ENCODE results near the gene SUPV3L1.
"Not testable (repeated sequence)": the region's sequence is repeated elsewhere in the genome, so short reads cannot be mapped to it uniquely, and the experiment has no call there.

The SUPV3L1 gene

DNA sequence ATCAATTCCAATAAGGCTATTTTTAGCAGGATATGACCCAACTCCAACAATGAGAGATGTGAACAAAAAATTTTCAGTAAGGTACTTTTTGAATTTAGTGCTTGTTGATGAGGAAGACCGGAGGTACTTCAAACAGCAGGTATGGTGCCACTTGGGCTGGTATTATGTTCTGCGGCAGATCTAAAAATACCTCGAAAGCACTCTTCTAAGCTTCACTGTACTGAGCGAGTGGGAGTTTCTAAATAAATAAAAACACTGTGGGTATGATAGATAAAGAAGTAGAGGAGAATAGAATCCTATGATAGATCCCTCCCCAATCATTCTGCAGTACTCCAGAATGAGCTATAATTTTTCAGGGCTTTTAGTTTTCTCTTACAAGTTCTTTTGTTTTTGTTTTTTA is 11.5 kb upstream of the SUPV3L1 start:
- no peak for DNase-seq (ENCODE audit: low read depth)
- H3K36me3 ChIP-seq (ENCODE audit: control insufficient read depth, insufficient read depth, low read length, severe bottlenecking) = peaks cover 76% of the 10 kb centered on the region
- H3K4me3 ChIP-seq (ENCODE audit: low read length) = no peak overlapping the region
- no peaks in the 10 kb centered on the region for H3K9me3 ChIP-seq (ENCODE audit: control insufficient read depth, low read length)
- H3K4me1 ChIP-seq (ENCODE audit: control insufficient read depth, insufficient read depth, low read length) = peaks cover 7% of the 10 kb centered on the region
- no peak overlapping the region for H3K9ac ChIP-seq (ENCODE audit: low read length)
- no peaks in the 10 kb centered on the region for H3K27me3 ChIP-seq (replicated peaks; ENCODE audit: control insufficient read depth, insufficient read depth, low read length)

DNA sequence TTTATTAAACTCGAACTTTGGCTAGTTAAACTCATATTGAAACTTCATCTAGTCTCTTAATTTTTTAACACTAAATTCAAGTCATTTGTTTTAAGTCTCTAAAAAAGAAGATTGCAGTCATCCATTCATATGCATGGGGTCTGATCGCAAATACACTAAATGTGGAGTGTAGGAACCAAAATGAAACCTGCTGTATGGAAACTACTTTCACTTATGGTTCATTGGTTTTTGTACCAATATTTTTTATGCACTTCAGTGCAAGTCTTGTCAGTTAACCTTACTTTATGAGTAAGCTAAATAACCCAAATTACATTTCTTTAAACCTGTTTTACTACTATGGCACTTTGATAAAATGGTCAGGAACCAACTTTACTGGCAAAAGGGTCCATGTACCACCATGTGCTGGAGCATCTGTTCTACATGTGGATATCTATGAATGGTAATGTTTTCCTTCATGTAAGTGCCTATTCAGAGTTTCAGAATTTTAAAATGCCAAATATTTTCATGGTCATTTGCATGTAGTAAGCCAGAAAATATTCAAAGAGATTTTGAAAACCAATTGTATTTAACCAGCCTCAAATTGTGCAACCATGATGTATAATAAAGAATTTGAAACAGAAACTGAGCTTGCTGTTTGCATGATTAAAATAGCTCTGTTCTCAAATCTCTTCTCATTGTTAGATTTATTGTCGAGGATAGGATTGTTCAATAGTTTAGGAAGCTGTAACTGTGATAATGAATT is 7.6 kb upstream of the SUPV3L1 start:
- Histone ChIP-seq H3K27me3 (replicated peaks; ENCODE audit: control insufficient read depth, insufficient read depth, low read length) (no peaks in the 10 kb centered on the region), H3K9me3 (ENCODE audit: control insufficient read depth, low read length) (no peaks in the 10 kb centered on the region), H3K36me3 (ENCODE audit: control insufficient read depth, insufficient read depth, low read length, severe bottlenecking) (peaks cover 56% of the 10 kb centered on the region), H3K4me3 (ENCODE audit: low read length) (no peak overlapping the region), H3K4me1 (ENCODE audit: control insufficient read depth, insufficient read depth, low read length) (peaks cover 7% of the 10 kb centered on the region), H3K9ac (ENCODE audit: low read length) (no peak overlapping the region)
- peak; percentile 87 for DNase-seq (ENCODE audit: low read depth)

DNA sequence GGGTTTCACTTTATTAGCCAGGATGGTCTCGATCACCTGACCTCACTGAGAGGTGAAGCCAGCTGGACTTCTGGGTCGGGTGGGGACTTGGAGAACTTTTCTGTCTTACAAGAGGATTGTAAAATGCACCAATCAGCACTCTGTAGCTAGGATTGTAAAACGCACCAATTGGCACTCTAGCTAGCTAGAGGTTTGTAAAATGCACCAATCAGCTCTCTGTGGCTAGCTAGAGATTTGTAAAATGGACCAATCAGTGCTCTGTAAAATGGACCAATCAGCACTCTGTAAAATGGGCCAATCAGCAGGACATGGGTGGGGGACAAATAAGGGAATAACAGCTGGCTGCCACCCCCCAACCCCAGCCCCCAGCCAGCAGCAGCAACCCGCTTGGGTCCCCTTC is 4.7 kb upstream of the SUPV3L1 start:
- not testable (repeated sequence) for H3K4me3 ChIP-seq (ENCODE audit: low read length); H3K9me3 ChIP-seq (ENCODE audit: control insufficient read depth, low read length); DNase-seq (ENCODE audit: low read depth); H3K9ac ChIP-seq (ENCODE audit: low read length); H3K27me3 ChIP-seq (replicated peaks; ENCODE audit: control insufficient read depth, insufficient read depth, low read length)
- Histone ChIP-seq H3K36me3 (ENCODE audit: control insufficient read depth, insufficient read depth, low read length, severe bottlenecking) (peaks cover 31% of the 10 kb centered on the region), H3K4me1 (ENCODE audit: control insufficient read depth, insufficient read depth, low read length) (peaks cover 11% of the 10 kb centered on the region)

DNA sequence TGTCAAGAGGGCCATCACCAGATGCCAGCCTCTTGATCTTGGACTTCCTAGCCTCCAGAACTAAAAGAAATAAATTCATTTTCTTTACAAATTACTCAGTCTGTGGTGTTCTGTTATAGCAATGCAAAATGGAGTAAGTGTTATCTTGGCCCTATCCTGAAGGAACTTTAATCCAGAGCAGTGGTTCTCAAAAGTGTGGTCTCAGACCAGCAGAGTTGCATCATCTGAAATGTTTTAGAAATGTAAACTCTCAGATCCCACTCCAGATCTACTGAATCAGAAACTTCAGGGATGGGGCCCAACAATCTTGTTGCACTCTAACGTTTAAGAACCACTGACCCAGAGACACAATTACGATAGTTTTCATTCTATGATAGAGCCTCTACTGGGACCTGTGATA is 3.2 kb upstream of the SUPV3L1 start:
- no peak for DNase-seq (ENCODE audit: low read depth)
- H3K4me1 ChIP-seq (ENCODE audit: control insufficient read depth, insufficient read depth, low read length) = peaks cover 21% of the 10 kb centered on the region

DNA sequence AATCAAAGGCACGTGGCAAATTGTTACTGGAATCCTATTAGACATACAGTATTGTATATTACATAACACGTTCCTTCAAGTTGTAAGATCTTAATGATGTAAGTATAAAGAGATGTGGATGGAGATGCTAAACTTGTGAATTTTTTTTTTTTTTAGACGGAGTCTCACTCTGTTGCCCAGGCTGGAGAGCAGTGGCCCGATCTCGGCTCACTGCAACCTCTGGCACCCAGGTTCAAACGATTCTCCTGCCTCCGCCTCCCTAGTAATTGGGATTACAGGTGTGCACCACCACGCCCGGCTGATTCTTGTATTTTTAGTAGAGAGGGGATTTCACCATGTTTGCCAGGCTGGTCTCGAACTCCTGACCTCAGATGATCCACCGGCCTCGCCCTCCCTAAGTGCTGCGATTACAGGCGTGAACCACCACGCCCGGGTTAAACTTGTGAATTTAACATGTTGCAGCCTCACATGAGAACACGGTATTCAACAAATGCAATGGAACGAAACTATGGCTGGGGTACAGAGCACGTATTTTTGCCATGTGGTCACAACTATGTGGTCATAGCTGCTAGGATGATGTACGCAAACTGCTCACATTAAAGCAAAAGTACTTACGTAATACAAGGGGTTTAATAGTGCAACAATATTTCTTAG is 818 bp upstream of the SUPV3L1 start:
- no peak for DNase-seq (ENCODE audit: low read depth)

More for the DNA sequence above, 3.2 kb upstream of the SUPV3L1 start:
- H3K9me3 ChIP-seq (ENCODE audit: control insufficient read depth, low read length) = no peaks in the 10 kb centered on the region
- no peak overlapping the region for H3K4me3 ChIP-seq (ENCODE audit: low read length)
- peaks cover 16% of the 10 kb centered on the region for H3K36me3 ChIP-seq (ENCODE audit: control insufficient read depth, insufficient read depth, low read length, severe bottlenecking)
- H3K27me3 ChIP-seq (replicated peaks; ENCODE audit: control insufficient read depth, insufficient read depth, low read length) = no peaks in the 10 kb centered on the region
- H3K9ac ChIP-seq (ENCODE audit: low read length) = no peak overlapping the region

DNA sequence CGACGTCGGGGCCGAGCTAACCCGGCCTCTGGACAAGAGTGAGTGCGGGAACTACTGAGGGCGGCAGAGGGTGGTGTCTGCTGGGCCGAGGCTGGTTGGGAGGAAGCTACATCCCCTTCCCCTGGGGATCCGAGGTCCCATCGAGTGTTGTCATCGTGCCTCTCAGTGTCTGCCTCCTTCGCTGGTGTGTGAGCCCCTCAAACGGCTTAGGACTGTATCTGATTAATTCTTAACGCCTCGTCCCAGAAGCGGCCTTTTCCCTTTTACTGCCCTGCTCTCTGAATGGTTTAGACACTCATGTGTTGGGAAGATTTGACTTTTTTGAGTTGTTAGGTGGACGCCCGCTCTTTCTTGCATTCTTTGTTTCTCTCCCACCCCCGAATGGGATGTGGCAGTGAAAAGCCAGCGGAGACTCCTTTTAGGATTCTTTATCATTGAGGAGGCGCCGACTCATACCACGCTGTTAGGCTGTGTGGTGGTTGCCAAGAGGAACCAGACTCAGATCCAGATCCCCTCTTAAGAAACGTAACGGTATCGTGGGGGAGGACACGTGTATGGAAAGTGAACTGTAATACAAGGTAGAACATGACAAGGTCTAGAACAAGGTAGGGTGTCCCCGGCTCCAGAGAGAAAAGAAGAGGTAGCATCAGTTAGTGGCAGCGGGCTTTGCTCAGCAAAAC is 631 bp downstream of the SUPV3L1 start:
- Histone ChIP-seq H3K9ac (ENCODE audit: low read length) (peak overlapping the region; percentile 96), H3K36me3 (ENCODE audit: control insufficient read depth, insufficient read depth, low read length, severe bottlenecking) (peaks cover 10% of the 10 kb centered on the region), H3K27me3 (replicated peaks; ENCODE audit: control insufficient read depth, insufficient read depth, low read length) (no peaks in the 10 kb centered on the region), H3K4me3 (ENCODE audit: low read length) (peak overlapping the region; percentile 100), H3K9me3 (ENCODE audit: control insufficient read depth, low read length) (no peaks in the 10 kb centered on the region), H3K4me1 (ENCODE audit: control insufficient read depth, insufficient read depth, low read length) (peaks cover 27% of the 10 kb centered on the region)
- DNase-seq (ENCODE audit: low read depth) = peak; percentile 63

More for the DNA sequence above, 818 bp upstream of the SUPV3L1 start:
- Histone ChIP-seq H3K36me3 (ENCODE audit: control insufficient read depth, insufficient read depth, low read length, severe bottlenecking) (peaks cover 9% of the 10 kb centered on the region), H3K9ac (ENCODE audit: low read length) (peak overlapping the region; percentile 96), H3K27me3 (replicated peaks; ENCODE audit: control insufficient read depth, insufficient read depth, low read length) (no peaks in the 10 kb centered on the region), H3K9me3 (ENCODE audit: control insufficient read depth, low read length) (no peaks in the 10 kb centered on the region), H3K4me3 (ENCODE audit: low read length) (peak overlapping the region; percentile 100), H3K4me1 (ENCODE audit: control insufficient read depth, insufficient read depth, low read length) (peaks cover 18% of the 10 kb centered on the region)

DNA sequence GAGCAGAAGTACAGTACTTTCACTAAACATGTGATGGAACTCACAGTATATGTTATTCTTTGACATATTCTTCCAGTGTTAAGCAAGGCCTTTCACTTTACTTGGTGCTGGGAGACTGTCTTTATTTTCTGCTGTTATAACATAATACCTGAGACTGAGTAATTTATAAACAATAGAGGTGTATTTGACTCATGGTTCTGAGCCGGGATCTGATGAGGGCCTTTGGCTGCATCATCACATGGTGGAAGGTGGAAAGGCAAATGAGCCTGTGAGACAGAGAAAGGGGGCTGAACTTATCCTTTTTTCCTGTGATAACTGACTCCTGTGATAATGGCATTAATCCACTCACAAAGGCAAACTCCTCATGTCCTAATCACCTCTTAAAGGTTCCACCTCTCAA is 1.4 kb downstream of the SUPV3L1 start:
- Histone ChIP-seq H3K9ac (ENCODE audit: low read length) (peak overlapping the region; percentile 96), H3K4me1 (ENCODE audit: control insufficient read depth, insufficient read depth, low read length) (peaks cover 27% of the 10 kb centered on the region), H3K27me3 (replicated peaks; ENCODE audit: control insufficient read depth, insufficient read depth, low read length) (no peaks in the 10 kb centered on the region), H3K36me3 (ENCODE audit: control insufficient read depth, insufficient read depth, low read length, severe bottlenecking) (peaks cover 18% of the 10 kb centered on the region), H3K9me3 (ENCODE audit: control insufficient read depth, low read length) (no peaks in the 10 kb centered on the region), H3K4me3 (ENCODE audit: low read length) (peak overlapping the region; percentile 100)
- DNase-seq (ENCODE audit: low read depth) = no peak

DNA sequence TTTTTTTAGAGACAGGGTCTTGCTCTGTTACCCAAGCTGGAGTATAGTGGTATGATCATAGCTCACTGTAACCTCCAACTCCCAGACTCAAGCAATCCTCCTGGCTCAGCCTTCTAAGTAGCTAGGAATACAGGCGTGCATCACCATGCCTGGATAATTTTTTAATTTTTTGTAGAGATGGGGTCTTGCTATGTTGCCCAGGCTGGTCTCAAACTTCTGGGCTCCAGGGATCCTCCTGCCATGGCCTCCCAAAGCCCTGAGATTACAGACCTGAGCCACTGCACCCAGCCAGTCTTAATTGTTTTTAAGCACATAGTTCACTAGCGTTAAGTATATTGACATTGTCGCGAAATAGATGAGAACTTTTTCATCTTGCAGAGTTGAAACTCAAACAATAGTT is 2.0 kb downstream of the SUPV3L1 start:
- H3K4me3 ChIP-seq (ENCODE audit: low read length) = no peak overlapping the region
- no peak for DNase-seq (ENCODE audit: low read depth)
- no peaks in the 10 kb centered on the region for H3K27me3 ChIP-seq (replicated peaks; ENCODE audit: control insufficient read depth, insufficient read depth, low read length)
- H3K9me3 ChIP-seq (ENCODE audit: control insufficient read depth, low read length) = no peaks in the 10 kb centered on the region
- peaks cover 27% of the 10 kb centered on the region for H3K4me1 ChIP-seq (ENCODE audit: control insufficient read depth, insufficient read depth, low read length)
- no peak overlapping the region for H3K9ac ChIP-seq (ENCODE audit: low read length)
- peaks cover 23% of the 10 kb centered on the region for H3K36me3 ChIP-seq (ENCODE audit: control insufficient read depth, insufficient read depth, low read length, severe bottlenecking)

DNA sequence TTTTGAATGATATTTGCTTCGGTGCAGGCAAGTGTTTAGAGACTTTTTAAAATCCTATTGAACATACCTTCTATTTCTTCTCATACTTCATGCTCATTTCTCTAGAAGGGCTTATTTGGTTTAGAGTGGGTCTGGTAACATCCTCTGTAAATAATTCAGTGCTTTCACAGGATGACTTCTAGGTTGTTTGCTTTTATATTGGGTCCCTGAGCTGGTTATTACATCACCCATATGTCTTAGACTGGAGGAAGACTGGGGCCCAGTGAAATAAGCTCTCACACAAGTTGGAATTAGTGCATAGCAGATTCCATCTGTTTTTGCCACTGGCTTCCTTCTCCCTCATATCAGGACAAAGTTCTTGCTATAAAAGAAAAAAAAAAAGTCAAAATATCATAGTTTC is 6.5 kb downstream of the SUPV3L1 start:
- Histone ChIP-seq H3K27me3 (replicated peaks; ENCODE audit: control insufficient read depth, insufficient read depth, low read length) (no peaks in the 10 kb centered on the region), H3K36me3 (ENCODE audit: control insufficient read depth, insufficient read depth, low read length, severe bottlenecking) (peaks cover 64% of the 10 kb centered on the region), H3K4me1 (ENCODE audit: control insufficient read depth, insufficient read depth, low read length) (peaks cover 15% of the 10 kb centered on the region), H3K9ac (ENCODE audit: low read length) (no peak overlapping the region), H3K4me3 (ENCODE audit: low read length) (no peak overlapping the region), H3K9me3 (ENCODE audit: control insufficient read depth, low read length) (no peaks in the 10 kb centered on the region)
- DNase-seq (ENCODE audit: low read depth) = no peak

DNA sequence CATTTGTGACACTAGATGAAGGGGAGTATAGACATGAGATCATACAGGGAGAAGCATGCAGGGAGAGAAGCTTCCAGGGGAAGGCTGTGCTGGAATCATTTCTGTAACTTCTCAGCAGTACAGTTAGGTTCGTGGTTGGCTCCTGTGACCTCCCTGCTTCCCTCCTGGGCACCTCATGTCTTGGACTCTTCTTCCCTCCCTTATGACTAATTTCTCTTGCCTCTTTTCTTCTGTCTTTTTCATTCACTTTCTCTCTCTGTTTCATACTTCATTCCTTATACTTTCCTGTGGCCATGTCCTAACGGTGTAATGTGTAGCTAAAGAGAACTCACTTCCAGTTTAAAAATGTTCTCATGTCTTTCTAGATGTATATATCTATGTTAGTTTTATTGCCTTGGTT is 21.0 kb downstream of the SUPV3L1 start:
- Histone ChIP-seq H3K4me3 (ENCODE audit: low read length) (no peak overlapping the region), H3K9ac (ENCODE audit: low read length) (no peak overlapping the region), H3K4me1 (ENCODE audit: control insufficient read depth, insufficient read depth, low read length) (peaks cover 24% of the 10 kb centered on the region), H3K9me3 (ENCODE audit: control insufficient read depth, low read length) (no peaks in the 10 kb centered on the region), H3K36me3 (ENCODE audit: control insufficient read depth, insufficient read depth, low read length, severe bottlenecking) (peaks cover 66% of the 10 kb centered on the region), H3K27me3 (replicated peaks; ENCODE audit: control insufficient read depth, insufficient read depth, low read length) (no peaks in the 10 kb centered on the region)
- DNase-seq (ENCODE audit: low read depth) = peak; percentile 41

DNA sequence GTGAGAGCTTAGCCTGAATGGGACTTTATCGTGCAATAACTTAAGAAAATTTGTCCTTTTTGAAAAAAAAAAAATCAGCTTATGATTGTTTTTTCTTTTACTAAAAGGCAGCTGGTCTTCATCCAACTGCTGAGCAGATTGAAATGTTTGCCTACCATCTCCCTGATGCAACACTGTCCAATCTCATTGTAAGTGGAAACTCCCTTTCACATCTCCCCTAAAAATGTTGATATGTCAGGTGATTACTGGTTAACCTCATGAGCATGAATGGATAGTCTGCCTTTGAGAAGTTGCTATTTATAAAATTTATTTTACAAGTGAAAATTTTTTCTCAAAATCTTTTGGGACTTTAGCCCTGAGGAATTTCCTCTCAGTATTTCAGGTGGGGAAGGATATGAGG is 22.3 kb downstream of the SUPV3L1 start:
- H3K9ac ChIP-seq (ENCODE audit: low read length) = no peak overlapping the region
- H3K36me3 ChIP-seq (ENCODE audit: control insufficient read depth, insufficient read depth, low read length, severe bottlenecking) = peaks cover 64% of the 10 kb centered on the region
- peak; percentile 80 for DNase-seq (ENCODE audit: low read depth)
- H3K4me1 ChIP-seq (ENCODE audit: control insufficient read depth, insufficient read depth, low read length) = peaks cover 24% of the 10 kb centered on the region
- no peak overlapping the region for H3K4me3 ChIP-seq (ENCODE audit: low read length)
- no peaks in the 10 kb centered on the region for H3K27me3 ChIP-seq (replicated peaks; ENCODE audit: control insufficient read depth, insufficient read depth, low read length)
- no peaks in the 10 kb centered on the region for H3K9me3 ChIP-seq (ENCODE audit: control insufficient read depth, low read length)

Measured in adipocyte (in vitro differentiated cells).